Effector CD8-positive, alpha-beta T cell (primary cell): ENCODE measurements around the gene CGB7.

Source experiments
- DNase-seq: peaks from one replicate; lab custom pipeline; 2025; lab: John Stamatoyannopoulos, UW

CGB7 gene

GRCh38 chr19:49016067-49016839 is 41.3 kb downstream of the CGB7 start:
- no peak for DNase-seq

DNA sequence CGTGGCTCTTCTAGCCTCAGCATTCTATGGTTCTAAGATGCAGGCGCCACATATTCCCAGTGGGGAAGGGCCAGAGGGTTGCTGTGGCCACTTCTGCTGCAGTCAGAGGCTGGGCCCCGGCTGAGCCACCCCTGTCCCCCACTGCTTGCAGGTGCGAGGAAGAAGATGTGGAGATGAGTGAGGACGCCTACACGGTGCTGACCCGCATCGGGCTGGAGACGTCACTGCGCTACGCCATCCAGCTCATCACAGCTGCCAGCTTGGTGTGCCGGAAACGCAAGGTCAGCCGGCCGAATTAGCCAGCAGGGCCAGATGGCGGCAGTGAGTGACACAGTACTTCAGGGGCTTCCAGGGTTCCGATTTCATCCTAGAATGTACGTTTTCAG is 42.7 kb downstream of the CGB7 start:
- DNase-seq: no peak

DNA sequence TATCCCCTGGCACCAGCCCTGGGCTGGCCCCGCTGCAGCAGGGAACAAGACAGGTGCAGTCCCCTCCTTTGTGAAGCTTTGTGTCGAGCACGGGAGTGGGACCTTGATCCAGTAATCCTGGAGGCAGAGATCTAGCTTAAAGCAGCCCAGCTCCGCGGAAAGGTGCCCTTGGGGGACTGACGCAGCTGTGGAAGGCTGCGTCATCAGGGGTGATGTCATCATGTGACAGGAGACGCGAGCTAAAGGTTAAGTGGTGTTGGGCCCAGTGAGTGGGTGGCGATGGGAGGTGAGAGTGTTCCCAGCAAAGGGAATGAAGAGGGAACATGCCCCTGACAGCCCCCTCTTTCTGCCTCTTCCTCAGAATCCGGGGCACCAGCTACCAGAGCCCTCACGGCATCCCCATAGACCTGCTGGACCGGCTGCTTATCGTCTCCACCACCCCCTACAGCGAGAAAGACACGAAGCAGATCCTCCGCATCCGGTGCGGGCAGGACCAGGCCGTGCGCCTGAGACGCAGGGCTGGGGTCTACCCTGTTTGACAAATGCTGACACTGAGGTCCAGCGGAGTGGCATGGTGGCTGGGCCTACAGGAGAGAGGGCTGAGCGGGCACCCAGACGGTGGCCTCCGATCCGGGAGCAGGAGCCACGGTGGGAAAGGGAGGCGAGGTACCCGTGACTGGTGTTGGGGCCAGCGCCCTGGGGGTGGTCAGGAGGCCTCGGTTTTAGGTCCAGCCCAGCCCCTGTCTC is 43.3 kb downstream of the CGB7 start:
- DNase-seq: no peak

DNA sequence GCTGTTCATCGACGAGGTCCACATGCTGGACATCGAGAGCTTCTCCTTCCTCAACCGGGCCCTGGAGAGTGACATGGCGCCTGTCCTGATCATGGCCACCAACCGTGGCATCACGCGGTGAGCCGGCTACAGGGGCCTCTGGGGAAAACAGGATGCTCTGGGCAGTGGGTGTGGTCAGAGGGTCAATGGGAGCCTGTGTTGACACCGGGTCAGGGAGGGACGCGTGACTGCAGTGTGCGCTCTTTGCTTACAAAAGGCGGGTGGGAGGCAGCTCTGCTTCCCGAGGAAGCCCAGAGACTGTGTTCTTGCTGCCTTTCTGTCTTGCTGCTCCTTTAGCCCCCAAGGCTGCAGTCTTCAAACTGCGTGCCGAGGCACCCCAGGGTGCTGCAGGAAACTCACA is 46.4 kb downstream of the CGB7 start:
- no peak for DNase-seq

GRCh38 chr19:49010453-49010852 is 47.1 kb downstream of the CGB7 start:
- DNase-seq: no peak

DNA sequence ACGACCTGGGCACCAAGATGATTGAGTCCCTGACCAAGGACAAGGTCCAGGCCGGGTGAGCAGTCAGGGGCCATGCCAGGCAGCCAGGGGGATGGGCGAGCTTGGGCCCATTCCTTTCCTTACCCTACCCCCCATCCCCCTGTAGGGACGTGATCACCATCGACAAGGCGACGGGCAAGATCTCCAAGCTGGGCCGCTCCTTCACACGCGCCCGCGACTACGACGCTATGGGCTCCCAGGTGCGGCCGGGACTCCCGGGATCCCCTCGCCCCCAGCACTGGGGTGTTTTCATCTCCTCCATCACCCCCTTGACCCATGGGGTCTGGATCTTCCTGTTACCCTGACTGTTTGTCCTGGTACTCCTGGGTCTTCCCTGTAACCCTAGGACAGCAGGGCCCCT is 47.7 kb downstream of the CGB7 start:
- no peak for DNase-seq

DNA sequence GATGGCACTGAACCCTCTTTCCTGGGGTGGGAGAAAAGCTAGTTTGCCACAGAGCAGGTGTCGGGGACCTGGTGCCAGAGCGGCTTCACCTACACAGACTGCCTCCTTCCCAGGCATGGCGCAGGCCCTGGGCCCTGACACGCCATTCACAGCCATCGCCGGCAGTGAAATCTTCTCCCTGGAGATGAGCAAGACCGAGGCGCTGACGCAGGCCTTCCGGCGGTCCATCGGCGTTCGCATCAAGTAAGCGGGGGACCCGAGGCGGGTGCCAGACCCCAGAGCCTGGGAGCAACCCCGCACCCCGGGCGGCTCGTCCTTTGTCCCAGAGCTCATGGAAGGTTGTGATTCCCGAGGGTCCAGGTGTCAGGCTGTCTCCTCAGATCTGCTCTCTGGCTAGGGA is 50.6 kb downstream of the CGB7 start:
- no peak for DNase-seq

- DNase-seq: no peak
Measured at GRCh38 chr19:49004964-49005614, 52.5 kb downstream of the CGB7 start.
